Measurements from ENCODE around the gene STK38. TPM values are rescaled to one million over a fixed set of nuclear protein-coding genes. Genes with fewer than 3 reads are reported as not detected.

Gene STK38
- total and polyA plus RNA-seq, 2 of the 8 experiments (the other 6 are each of a cell fraction or from before 2014, with no cell fraction given), result 8.1 to 19.8 TPM

- no peak overlapping the region for H2BK120ac ChIP-seq (replicated peaks; ENCODE audit: low read depth, low read length)
- no peaks in the 10 kb centered on the region for H3K27me3 ChIP-seq (replicated peaks in 1 of 4; ENCODE audit: control insufficient read depth in 3 of 4, extremely low read depth in 1 of 4, insufficient read depth in 3 of 4, low read length in 3 of 4)
- H4K91ac ChIP-seq (replicated peaks; ENCODE audit: insufficient read length, low read length), result no peak overlapping the region
- DNase-seq (ENCODE audit: low read depth in 1 of 2, low spot score in 2 of 2) (no peak), FAIRE-seq (no peak)
- no peak overlapping the region for H3K14ac ChIP-seq (ENCODE audit: insufficient read length)
- H3K4me2 ChIP-seq (ENCODE audit: insufficient read depth in 1 of 2, low read depth in 2 of 2, low read length in 2 of 2), result no peak overlapping the region; a peak in 1 of 4 replicates
- peaks cover 2 to 29% (median 18%) of the 10 kb centered on the region in 4 experiments; a peak in 6 of 8 replicates for H3K36me3 ChIP-seq (ENCODE audit: control insufficient read depth in 2 of 4, insufficient read depth in 4 of 4, low read length in 3 of 4)
- 91% methylated on average over 1 of the region's 1 CpG; no CpG with 5 or more reads in 1 of the 2 experiments for WGBS, 2 experiments (ENCODE audit: extremely low coverage in 1 of 2, insufficient coverage in 1 of 2, insufficient read length in 1 of 2, insufficient replicate concordance in 2 of 2, low coverage in 1 of 2, low lambda C conversion rate in 2 of 2, missing lambda C conversion rate in 1 of 2)
- H3K9me3 ChIP-seq (ENCODE audit: insufficient read depth in 2 of 2, low read depth in 1 of 2, low read length in 1 of 2), result no peaks in the 10 kb centered on the region
- H3K27ac ChIP-seq (ENCODE audit: low read depth, low read length), result no peak overlapping the region
- no peak overlapping the region for H2BK12ac ChIP-seq (ENCODE audit: low read depth, low read length)
- no peak overlapping the region for H3K23ac ChIP-seq (ENCODE audit: insufficient read length)
- H2AK5ac ChIP-seq (ENCODE audit: low read depth, low read length), result no peak overlapping the region
- H3K18ac ChIP-seq (ENCODE audit: extremely low read depth, low read length), result no peak overlapping the region
- H3K56ac ChIP-seq (replicated peaks; ENCODE audit: insufficient read length, low read depth, low read length), result no peak overlapping the region
- no peak overlapping the region for H3K4ac ChIP-seq (replicated peaks; ENCODE audit: insufficient read length, low read depth, low read length)
- no peaks in the 10 kb centered on the region for H3K79me1 ChIP-seq (ENCODE audit: low read depth, low read length)
- H4K8ac ChIP-seq (ENCODE audit: extremely low read depth, insufficient read depth, low read length), result no peak overlapping the region
- no peak overlapping the region for H2BK15ac ChIP-seq (ENCODE audit: low read length)
- no peak overlapping the region for H3K4me3 ChIP-seq (ENCODE audit: extremely low read depth in 1 of 4, insufficient read depth in 2 of 4, low read depth in 3 of 4, low read length in 4 of 4)
- H3K4me1 ChIP-seq (replicated peaks in 1 of 4; ENCODE audit: control insufficient read depth in 3 of 4, insufficient read depth in 4 of 4, low read length in 3 of 4), result peaks cover 0 to 7% (median 3%) of the 10 kb centered on the region in 4 experiments; a peak in 2 of 7 replicates
- H4K5ac ChIP-seq (ENCODE audit: insufficient read length, low read depth, low read length), result no peak overlapping the region
- no peaks in the 10 kb centered on the region for H4K20me1 ChIP-seq (replicated peaks in 1 of 2; ENCODE audit: control insufficient read depth in 1 of 2, insufficient read depth in 2 of 2, low read length in 2 of 2)
- H3K23me2 ChIP-seq (ENCODE audit: low read depth, low read length), result no peaks in the 10 kb centered on the region
- H2AFZ ChIP-seq (ENCODE audit: low read length), result no peak overlapping the region
- TF ChIP-seq ASH2L (IDR thresholded peaks at IDR 0.05; ENCODE audit: low read length), result no peak
- no peak for TF ChIP-seq TAF7 (optimal IDR thresholded peaks at IDR 0.05; ENCODE audit: borderline replicate concordance, low read depth, low read length)
- TF ChIP-seq GTF2F1 (IDR thresholded peaks at IDR 0.05; ENCODE audit: borderline replicate concordance, low read depth, low read length), result no peak
- TF ChIP-seq, protein P1, sequence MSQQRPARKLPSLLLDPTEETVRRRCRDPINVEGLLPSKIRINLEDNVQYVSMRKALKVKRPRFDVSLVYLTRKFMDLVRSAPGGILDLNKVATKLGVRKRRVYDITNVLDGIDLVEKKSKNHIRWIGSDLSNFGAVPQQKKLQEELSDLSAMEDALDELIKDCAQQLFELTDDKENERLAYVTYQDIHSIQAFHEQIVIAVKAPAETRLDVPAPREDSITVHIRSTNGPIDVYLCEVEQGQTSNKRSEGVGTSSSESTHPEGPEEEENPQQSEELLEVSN (IDR thresholded peaks at IDR 0.05), result no peak
- TF ChIP-seq GABPA (IDR thresholded peaks at IDR 0.05; ENCODE audit: borderline replicate concordance, insufficient read depth, low read length), result no peak
- TF ChIP-seq CTBP2 (IDR thresholded peaks at IDR 0.05; ENCODE audit: borderline replicate concordance, insufficient read depth, insufficient read length, low read length), result no peak
- TF ChIP-seq, protein P2, sequence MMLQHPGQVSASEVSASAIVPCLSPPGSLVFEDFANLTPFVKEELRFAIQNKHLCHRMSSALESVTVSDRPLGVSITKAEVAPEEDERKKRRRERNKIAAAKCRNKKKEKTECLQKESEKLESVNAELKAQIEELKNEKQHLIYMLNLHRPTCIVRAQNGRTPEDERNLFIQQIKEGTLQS (IDR thresholded peaks at IDR 0.05; ENCODE audit: insufficient read depth, low read depth, low read length), result no peak
- TF ChIP-seq RXRA (IDR thresholded peaks at IDR 0.05; ENCODE audit: insufficient read depth, low read depth, low read length), result no peak
- POLR2A ChIA-PET (ENCODE audit: partially characterized antibody), result interaction anchor here (1.5 kb wide), 2 partner anchors 10 to 114 kb away, joined by 5 to 6 read pairs; no protein-coding TSS in a partner anchor
- no peaks in the 10 kb centered on the region for H3K79me2 ChIP-seq (ENCODE audit: control insufficient read depth in 1 of 2, insufficient read depth in 2 of 2, low read length in 2 of 2)
- no peak overlapping the region for H3K9ac ChIP-seq (replicated peaks in 1 of 4; ENCODE audit: extremely low read depth in 1 of 4, low read depth in 3 of 4, low read length in 3 of 4)
- no peak overlapping the region for H2BK20ac ChIP-seq (ENCODE audit: low read length)
- H2BK5ac ChIP-seq (ENCODE audit: low read depth, low read length), result no peak overlapping the region
- CTCF ChIA-PET (ENCODE audit: partially characterized antibody), result interaction anchor here (0.6 to 1.4 kb wide), 2 partner anchors 49 to 231 kb away, joined by 3 read pairs; no protein-coding TSS in a partner anchor
Measured at GRCh38 chr6:36492621-36493020, 54.7 kb downstream of the STK38 start.

All from H1 (cell line).